Stimulated activated CD4-positive, alpha-beta T cell treated with anti-CD3 and anti-CD28 coated beads, Interleukin-15, amount 100 ng/mL, for 48 hours (primary cell): ENCODE measurements around the gene TTYH3.
"Not testable (repeated sequence)": the region's sequence is repeated elsewhere in the genome, so short reads cannot be mapped to it uniquely, and the experiment has no call there.

Source experiments
- DNase-seq, 2 donors: peaks; one replicate each; pipeline ENCODE4 v3.0.0-alpha.2; 2020; ENCODE audit warnings: low read depth in 2 of 2

Gene TTYH3

DNA sequence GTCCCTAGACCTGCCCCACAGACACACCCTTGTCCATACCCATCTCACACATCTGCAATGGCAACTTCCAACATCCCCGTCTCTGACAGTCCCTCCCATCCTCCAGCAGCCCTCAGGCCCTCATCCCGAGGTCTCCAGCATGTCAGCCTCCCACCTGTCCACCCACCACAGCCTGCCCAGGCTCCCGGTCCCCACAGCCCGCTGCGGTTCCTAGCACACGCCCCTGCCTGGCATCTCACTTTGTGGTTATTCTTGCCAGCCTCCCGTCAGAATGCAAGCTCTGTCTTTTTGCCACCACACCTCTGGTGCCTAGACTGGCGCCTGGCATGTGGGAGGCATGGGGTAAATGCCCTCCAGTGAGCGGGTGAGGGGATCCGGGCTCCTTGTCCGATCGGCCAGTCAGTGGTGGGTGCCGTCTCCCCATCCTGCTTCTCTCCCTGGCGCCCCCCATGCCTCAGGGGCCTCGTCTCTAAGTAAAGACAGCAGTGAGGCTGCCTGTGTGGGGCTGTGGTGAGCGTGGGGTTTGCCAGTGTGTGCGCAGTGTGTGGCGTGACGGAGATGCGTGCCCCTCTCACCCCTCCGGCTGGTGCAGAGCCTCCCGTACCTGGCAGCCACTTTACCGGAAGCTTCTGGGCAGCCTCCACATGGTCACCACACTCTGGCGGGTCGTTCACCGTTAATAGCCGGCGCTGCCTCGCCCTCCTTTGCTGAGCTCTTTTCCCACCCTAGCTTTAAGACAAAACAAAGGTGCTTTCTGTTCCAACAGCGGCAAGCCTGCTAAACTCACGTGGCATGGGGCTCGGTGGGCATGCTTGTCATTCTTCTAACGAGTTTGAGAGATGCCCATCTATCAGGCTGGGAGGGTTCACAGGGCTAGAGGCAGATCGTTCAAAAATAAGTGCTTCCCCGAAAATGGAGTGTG lies 28.5 kb upstream of the TTYH3 start:
- no peak for DNase-seq

DNA sequence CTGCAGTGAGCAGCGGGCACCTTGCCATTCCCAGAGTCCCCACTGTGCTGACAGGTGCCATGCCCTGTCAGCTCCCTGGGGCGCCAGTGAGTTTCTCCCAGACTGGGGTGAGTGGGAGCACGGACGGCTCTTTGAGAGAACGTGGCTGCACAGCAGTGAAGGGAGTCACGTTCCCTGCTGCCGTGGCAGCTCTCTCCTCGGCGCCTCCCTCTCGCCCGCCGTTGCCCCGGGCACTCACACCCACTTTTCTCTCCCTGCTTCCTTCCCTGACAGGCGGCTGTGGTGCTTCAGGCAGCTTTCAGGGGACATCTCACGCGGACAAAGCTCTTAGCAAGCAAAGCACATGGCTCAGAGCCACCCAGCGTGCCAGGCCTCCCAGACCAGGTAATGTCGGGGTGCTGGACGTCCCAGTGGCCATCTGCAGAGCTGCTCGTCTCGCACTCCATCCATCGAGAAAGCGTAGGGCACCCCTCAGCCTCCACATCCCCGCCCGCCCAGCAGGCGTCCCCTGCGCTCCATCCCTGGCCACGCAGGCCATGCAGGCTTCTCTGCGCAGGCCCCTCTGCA lies 27.1 kb upstream of the TTYH3 start:
- DNase-seq: no peak

DNA sequence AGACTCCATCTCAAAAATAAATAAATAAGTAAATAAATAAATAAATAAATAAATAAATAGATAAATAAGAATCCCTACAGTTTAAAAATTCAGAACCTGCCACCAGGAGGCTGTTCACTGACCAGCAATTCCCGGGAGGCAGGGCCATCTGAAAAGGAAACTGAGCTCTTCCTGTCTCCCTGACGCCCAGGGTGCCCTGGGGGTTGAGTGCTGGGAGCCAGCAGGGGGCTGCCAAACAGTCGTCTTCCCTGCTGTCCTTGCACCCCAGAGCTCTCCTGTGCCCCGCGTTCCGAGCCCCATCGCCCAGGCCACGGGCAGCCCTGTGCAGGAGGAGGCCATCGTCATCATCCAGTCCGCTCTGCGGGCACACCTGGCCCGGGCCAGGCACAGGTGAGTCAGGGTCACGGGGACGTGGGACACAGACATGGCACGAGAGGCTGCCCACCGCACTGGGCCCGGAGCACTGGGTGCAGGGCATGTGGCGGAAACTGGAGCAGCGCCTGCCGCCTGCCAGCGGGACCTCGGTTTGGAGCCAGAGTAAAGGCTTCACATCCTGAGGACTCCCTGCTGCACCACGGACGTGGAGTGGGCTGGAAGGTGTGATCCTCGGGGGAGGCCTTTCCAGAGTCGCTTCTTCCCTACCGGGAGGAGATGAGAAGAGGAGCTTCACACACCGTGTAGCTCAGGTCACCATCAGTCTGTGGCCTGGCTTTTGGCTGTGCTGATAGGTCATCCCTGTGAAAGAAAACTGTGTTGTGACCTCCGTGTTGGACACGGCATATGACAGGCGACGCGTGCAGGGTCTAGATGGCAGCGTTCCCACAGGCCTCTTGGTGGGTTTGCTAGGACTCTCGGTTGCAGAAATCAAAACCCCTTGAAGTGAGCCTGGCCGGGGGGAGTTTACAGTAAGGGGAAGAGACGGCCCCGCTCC lies 25.9 kb upstream of the TTYH3 start:
- no peak for DNase-seq

DNA sequence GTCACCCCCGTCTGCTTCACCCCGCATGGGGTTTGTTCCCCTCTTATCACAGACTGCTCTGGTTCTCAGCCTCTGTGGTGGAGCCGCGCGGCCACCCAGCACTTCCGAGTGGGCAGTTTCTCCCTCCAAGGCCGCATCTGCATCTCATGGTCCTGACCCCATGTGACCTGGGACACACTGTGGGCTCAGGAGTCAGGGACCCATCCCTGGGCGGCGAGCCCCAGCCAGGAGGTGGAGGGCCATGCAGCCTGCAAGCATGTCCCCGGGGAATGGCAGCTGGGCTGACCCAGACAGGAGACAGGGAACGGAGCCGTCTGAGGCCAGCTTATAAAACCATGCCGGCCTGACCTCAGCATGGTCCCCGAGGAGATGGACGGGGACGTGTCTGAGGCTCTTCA lies 25.2 kb upstream of the TTYH3 start:
- no peak for DNase-seq

DNA sequence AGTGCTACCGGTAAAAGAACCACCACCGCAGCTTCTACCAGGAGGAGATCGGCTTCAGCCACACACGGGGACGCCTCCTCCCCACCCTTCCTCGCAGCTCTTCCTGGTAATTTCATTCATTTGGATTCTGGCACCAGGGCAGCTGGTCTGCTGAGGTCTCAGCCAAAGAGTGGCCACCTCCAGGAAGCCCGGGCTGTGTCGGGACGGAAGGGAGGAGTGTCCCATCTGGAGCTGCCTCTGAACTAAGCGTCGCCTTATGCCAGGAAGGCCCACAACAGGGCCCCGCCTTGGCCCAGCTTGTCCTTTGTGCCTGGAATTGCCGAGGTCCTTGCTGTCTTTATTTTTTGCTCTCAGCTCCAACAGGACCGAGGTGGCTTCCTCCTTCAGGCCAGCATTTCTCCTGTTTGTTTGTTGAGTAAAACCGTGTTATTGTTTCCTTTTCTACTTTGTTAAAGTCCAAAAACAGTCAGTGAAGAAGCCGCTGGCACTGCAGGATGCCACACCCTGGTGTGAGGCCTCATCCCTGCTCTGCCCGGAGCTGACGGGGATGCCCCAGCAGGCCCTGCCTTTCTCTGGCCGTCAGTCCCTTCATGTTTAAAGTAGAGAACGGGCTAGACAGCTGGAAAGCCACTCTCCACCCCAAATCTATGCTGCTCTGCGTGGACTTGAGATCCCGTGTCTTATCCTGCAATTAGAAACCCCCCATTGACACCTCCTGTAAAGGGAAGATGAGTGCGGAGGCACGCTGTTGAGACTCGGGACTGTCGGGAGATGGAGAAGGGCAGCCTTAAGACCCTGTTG lies 24.5 kb upstream of the TTYH3 start:
- no peak for DNase-seq

DNA sequence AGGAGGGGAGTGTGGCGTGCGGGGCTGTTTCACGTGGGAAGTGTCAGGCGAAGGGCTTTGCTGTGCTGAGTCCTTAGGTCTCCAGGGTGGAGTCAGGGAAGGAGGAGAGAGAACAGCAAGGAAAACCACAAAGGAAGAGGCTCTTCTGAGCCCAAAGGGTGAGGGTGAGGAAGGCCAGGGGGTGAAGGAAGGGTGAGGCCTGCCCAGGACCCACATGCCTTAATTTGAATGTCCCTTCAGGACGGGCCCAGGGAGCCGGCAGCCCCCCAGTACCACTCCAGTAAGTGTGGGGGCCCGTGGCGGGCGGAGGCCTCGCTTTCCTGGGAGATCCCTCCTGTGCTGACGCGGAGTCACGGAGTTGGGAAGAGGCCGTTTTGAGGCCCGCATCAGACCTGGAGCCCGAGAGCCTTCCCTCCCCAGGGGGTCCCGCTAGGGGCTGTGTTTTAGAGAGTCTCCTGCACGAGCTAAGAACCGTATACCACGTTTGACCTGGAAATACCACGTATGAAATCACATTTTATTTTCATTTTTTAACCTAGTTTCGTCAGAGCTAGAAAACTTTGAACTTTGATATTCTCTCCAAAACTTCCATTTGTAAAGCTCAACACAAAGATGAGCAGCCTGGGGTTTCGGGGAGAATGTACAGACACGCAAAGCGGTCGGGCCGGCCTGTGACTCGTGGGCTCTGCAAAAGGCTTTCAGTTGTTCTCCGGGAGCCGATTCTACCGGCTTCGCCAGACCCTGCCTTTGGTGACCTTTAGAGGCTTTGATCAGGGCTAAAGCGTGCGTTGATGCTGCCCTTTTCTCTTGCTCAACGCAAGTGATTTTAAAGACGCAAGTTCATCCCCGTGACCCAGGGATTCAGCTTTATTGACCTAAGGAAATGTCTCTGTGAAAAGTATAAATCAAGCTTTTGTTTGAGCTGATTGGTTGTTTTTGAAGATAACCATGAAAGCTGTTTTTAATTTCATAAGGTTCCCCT lies 23.6 kb upstream of the TTYH3 start:
- no peak for DNase-seq

DNA sequence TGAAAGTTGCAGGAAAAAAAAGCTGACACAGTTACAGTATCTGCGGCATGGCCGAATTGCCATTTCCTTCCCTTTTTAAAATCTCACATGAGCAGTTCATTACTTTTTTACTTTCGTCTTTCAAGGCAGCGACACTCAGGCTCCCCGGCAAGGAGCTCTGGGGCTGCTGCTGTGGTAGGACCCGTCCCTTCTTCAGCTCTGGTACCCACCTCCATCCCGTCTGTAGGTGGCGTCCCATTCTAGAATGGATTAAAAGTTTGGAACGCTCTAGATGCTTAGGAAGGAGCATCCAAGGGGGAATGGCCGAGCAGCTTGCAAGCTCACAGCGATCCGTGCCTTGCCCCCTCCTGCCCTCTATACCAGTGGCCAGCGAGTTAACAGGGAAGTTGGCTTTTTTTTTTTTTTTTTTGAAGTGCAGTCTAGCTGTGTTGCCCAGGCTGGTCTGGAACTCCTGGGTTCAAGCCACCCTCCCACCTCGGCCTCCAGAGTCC lies 22.8 kb upstream of the TTYH3 start:
- DNase-seq: no peak

DNA sequence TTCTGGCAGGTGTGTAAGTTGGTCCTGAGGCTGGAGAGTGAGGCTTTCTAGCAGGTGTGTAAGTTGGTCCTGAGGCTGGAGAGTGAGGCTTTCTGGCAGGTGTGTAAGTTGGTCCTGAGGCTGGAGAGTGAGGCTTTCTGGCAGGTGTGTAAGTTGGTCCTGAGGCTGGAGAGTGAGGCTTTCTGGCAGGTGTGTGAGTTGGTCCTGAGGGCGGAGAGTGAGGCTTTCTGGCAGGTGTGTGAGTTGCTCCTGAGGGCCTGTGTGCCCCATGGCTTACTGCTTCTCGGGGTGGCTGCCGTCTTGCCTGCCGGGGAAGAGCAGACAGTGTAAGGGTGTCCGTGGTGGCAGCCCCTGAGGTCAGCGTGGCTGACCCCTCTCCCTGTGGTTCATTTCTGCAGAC lies 22.1 kb upstream of the TTYH3 start:
- DNase-seq: not testable (repeated sequence)

DNA sequence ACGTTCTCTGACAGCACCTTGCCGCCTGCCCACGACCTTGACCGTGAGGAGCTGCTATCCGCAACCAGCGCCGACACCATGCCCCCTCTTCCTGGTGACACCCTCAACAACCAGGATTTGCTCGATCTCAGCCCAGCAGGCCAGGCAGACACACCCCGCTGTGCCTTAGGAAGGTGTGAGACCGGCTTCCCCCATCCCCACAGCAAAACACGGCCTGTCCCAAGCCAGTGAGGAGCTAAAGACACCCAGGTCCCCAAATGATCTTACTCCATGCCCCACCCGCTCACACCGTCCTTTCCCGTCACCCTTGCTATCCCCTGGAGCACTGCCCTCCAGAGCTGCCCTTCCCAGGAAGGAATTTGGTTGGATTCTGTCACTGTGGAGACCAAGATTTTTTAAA lies 21.3 kb upstream of the TTYH3 start:
- no peak for DNase-seq

DNA sequence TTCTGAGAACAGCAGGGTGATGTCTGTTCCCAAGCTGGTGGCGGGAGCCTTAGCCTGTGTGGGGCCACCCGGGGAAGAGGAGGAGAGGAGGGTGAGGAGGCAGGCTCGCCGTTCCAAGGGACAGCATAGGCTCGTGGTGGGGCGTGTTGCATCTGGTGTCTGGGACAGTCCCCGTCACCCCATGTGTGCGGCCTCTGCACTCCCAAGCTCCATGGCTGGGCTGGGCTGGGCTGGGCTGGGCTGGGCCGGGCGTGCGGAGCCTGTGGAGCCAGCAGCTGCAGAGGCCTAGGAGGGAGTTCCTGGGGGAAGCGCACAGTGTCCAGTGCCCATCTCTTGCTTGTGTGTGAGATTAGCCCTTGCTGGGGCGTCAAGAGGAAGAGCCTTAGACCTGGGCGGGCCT lies 20.9 kb upstream of the TTYH3 start:
- DNase-seq: no peak

DNA sequence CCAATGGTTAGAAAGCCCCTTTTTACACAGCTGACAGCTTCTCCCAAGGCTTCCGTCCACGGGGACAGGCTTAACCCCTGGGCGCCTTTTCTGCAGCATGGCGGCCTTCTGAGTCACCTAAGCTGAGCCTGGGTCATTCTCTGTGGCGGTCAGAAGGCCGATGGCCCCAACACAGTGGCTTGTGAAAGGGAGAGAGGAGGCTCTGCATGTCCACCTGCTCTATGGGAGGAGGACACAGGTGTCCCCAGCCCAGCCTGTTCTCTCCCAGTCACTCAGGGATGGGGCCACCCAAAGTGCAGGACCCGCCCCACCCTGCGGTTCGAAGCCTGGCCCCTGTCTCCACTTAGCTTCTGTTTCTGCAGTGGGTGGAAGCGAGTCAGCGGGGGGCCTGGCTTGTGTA lies 20.4 kb upstream of the TTYH3 start:
- DNase-seq: no peak

DNA sequence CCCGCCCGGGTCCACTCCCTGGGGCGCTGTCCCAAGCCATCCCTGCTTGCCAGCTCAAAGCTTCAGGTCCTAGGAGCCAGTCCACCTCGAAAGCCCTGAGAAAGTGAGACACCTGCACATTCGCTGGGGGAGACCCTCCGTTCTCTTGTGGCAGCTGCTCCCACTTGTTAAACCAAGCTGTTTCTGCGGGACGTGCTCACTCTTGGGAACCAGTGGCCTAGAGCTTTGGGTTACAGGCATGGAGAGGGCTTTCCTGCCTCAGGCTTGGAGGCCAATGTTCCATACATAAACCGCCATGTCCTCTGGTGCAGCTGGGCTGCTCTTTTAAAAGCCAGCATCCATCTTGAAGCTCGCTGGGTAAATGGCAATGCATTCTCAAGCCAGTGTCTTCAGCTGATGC lies 19.9 kb upstream of the TTYH3 start:
- DNase-seq: no peak

DNA sequence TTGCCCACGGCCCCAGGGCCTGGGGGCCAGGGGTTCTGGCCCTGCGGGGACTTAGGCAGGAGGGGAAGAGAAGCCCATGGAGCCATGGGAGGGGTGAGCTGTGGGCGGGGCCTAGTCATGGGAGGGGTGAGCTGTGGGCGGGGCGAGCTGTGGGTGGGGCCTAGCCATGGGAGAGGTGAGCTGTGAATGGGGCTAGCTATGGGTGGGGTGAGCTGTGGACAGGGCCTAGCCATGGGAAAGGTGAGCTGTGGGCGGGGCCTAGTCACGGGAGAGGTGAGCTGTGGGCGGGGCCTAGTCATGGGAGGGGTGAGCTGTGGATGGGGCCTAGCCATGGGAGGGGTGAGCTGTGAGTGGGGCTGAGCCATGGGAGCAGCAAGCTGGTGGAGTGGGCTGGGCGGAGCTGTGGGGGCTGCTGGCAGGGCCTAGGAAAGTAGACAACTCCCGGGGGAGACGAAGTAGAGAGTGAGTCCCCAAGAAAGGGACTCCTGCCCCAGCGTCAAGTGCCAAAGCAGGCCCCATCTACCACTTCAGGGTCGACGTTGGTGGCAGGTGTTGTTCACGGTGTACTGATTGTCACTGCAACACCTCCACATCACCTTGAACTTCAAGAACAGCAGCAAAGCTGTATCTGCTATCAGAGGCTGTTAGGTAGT lies 19.2 kb upstream of the TTYH3 start:
- DNase-seq: no peak

DNA sequence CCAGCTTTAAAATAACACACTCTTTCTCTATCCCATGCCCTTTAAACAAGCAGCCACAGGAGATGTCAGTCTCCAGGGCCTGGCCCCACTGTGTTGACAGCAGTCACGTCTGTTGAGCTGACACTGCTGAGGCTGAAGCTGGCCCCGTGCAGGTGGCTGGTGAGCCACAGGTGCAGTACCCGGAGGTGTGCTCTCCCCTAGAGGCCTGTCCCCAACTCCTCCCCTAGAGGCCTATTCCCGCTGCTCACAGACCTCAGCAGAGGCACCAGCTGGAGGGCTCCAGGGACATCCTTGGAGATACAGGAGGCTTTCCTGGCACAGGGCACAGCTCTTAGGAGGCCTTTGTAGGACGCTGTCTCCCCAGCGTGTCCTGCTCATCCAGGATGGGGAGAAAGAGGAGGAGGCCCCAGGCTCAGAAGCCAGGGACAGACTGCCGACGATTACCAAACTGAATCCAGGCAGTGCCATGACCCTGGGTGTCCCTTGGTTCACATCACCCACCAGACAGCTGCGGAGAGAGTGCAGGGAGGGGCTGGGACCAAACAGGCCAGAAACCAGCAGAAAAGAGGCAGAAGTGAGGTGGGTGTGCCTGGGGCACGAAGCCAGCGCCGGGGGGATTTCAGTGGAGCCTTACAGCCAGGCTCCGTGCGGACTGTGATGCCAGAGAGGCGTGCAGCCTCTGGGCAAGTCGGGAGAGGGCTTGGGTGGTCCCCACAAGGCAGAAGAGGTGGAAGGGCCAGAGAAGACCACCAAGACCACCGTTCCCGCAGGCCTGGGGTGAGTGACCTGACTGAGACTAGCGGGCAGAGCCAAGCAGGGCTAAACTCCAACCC lies 18.5 kb upstream of the TTYH3 start:
- no peak for DNase-seq

DNA sequence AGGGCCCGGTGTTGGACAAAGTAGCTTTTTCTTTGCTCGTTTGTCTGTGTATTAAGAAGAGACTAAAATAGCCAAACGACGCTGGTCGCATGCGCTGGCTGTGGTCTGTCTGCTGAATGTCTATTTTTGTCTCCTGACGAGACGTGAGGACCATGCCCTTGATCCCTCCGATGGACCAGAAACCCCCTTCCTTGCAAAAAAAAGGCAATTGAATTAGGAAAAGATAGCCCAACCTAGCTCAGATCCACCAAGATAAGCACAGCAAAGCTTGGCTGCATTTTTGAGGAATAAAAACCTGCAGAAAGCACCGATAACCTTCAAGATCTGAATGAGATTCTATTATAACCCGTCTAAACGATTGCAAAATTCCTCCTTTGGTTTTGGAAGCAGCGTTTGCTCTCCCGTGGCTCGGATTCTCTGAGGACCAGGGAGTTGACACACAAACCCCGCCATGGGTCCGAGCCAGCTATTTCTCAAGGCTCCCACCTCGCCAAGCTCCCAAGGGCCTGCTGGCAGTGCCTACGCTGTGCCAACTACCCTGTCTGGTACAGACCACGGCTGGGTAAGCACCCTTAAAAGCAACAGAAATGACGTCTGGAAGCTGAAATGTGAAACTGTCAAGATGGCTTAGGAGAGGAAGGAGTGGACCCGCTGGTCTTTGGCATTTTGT lies 17.7 kb upstream of the TTYH3 start:
- no peak for DNase-seq

DNA sequence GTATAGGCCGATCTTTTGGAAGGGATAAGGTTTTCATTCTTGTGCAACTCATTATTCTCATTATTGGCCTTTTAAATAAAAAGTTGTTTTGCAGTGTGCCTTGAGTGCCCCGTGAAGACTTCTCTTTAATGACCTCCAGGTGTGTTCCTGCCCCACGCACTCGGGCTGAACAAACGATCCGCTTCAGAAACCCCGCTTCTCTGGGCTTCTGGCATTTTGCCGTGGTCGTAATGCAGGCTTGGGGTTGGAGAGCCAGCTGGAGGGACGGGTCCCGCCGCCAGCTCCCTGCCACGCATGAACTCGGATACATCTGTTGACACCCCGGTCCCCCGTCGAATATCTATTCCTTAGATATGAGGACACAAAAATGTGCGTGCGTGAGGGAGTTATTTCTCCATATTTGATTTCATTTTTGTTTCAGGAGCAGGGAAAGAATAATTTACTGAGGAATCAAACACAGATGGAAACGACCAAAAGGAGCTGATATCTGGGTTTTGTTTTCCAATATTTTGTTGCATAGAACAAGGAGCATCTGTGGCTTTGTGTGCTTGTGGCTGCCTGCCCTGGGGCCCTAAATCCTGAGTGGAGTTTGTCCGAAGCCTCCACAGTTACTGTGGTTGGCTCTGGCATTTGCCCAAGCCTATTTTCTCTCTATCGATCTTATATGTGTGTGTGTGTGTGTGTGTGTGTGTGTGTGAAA lies 17.0 kb upstream of the TTYH3 start:
- DNase-seq: no peak
